Mucosa of stomach (tissue), 1 donor: ENCODE results near the gene HMGCS2.

Experiments
- H3K27me3 ChIP-seq: one replicate; pipeline ENCODE4 v1.7.0; 2013; ENCODE audit warnings: mild to moderate bottlenecking, low read length; ENCODE audit not compliant: control insufficient read depth, insufficient read depth
- H3K36me3 ChIP-seq: one replicate; pipeline ENCODE4 v1.7.0; 2013; ENCODE audit warnings: low read length; ENCODE audit not compliant: control insufficient read depth, insufficient read depth
- H3K4me1 ChIP-seq: one replicate; pipeline ENCODE4 v1.7.0; 2013; ENCODE audit warnings: mild to moderate bottlenecking, low read length; ENCODE audit not compliant: control insufficient read depth, insufficient read depth
- H3K4me3 ChIP-seq: one replicate; pipeline ENCODE4 v1.7.0; 2013; ENCODE audit warnings: low read length
- H3K9ac ChIP-seq: one replicate; pipeline ENCODE4 v1.7.0; 2013; ENCODE audit warnings: mild to moderate bottlenecking, low read length, moderate library complexity
- H3K9me3 ChIP-seq: one replicate; pipeline ENCODE4 v1.7.0; 2013; ENCODE audit warnings: mild to moderate bottlenecking, low read length, moderate library complexity; ENCODE audit not compliant: control insufficient read depth
- donor health status: Pancreatic carcinoma.

The HMGCS2 gene

GRCh38 chr1:119768778-119769177, at the start of gene HMGCS2:
TSS of gene HMGCS2 (minus strand) at chr1:119768905. CDS start at chr1:119768844, 61 bp downstream.
- no peaks in the 10 kb centered on the region for H3K27me3 ChIP-seq
- H3K9ac ChIP-seq: no peak within 1 kb of the TSS
- H3K9me3 ChIP-seq: no peaks in the 10 kb centered on the region
- peak within 1 kb of the TSS; percentile 38 for H3K4me3 ChIP-seq
- peaks cover 64% of the 10 kb centered on the region for H3K4me1 ChIP-seq
- H3K36me3 ChIP-seq: no peaks in the 10 kb centered on the region

DNA sequence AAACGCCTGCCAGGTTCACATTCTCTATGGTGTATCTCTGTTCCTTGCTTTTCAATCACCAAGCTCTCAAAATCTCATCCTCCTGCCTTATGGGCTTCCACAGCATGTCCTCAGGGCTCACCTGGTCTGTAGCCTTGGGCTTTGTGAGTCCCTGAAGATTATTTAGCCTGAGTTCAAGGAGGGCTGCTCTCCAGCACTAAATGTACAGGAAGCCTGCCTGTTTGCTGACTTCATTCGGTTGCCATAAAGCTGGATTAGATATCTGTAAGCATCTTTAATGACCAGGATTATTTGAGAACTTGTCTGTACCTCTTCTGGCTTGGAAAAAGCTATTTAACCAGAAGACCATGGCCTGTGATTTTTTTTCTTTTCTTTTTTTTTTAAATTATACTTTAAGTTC, 49.5 kb upstream of the HMGCS2 start:
- H3K9me3 ChIP-seq: no peaks in the 10 kb centered on the region
- no peaks in the 10 kb centered on the region for H3K36me3 ChIP-seq

GRCh38 chr1:119816407-119816806, 47.7 kb upstream of the HMGCS2 start:
- H3K9me3 ChIP-seq: no peaks in the 10 kb centered on the region

More for the DNA sequence above, 49.5 kb upstream of the HMGCS2 start:
- Histone ChIP-seq H3K9ac (no peak overlapping the region), H3K4me3 (no peak overlapping the region), H3K27me3 (peaks cover 6% of the 10 kb centered on the region), H3K4me1 (peaks cover 23% of the 10 kb centered on the region)

DNA sequence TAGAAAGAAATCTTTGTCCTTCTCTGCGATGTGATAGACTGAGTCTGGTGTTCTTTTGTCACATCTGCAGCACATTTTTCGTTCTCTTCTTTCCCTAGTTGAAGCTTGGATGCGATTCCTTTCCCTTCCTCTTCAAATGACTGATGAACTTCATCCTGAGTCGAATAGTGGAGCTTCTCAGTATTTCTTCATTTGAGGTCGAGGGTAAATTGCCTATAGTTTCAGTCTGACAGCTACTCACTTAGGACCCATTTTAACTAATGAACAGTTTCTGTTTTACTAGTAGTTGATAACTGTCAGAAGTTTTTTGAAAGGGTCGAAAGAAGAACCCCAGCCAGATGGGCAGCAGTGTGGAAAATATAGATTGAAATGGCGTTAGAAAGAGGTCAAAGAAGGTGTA, 47.2 kb upstream of the HMGCS2 start:
- Histone ChIP-seq H3K9me3 (no peaks in the 10 kb centered on the region), H3K4me3 (no peak overlapping the region), H3K4me1 (peaks cover 36% of the 10 kb centered on the region), H3K36me3 (no peaks in the 10 kb centered on the region), H3K27me3 (no peaks in the 10 kb centered on the region), H3K9ac (no peak overlapping the region)

More at GRCh38 chr1:119816407-119816806, 47.7 kb upstream of the HMGCS2 start:
- Histone ChIP-seq H3K36me3 (no peaks in the 10 kb centered on the region), H3K4me1 (peaks cover 33% of the 10 kb centered on the region), H3K27me3 (no peaks in the 10 kb centered on the region), H3K9ac (no peak overlapping the region), H3K4me3 (no peak overlapping the region)

GRCh38 chr1:119815361-119815760, 46.7 kb upstream of the HMGCS2 start:
- H3K36me3 ChIP-seq: no peaks in the 10 kb centered on the region
- no peaks in the 10 kb centered on the region for H3K9me3 ChIP-seq
- H3K27me3 ChIP-seq: no peaks in the 10 kb centered on the region
- peaks cover 40% of the 10 kb centered on the region for H3K4me1 ChIP-seq
- H3K4me3 ChIP-seq: no peak overlapping the region
- H3K9ac ChIP-seq: no peak overlapping the region

GRCh38 chr1:119814288-119814687, 45.6 kb upstream of the HMGCS2 start:
- H3K9ac ChIP-seq: no peak overlapping the region
- H3K9me3 ChIP-seq: no peaks in the 10 kb centered on the region
- no peaks in the 10 kb centered on the region for H3K36me3 ChIP-seq
- H3K4me1 ChIP-seq: peaks cover 41% of the 10 kb centered on the region
- no peak overlapping the region for H3K4me3 ChIP-seq
- H3K27me3 ChIP-seq: no peaks in the 10 kb centered on the region

- Histone ChIP-seq H3K9me3 (no peaks in the 10 kb centered on the region), H3K36me3 (no peaks in the 10 kb centered on the region), H3K4me1 (peaks cover 49% of the 10 kb centered on the region), H3K27me3 (no peaks in the 10 kb centered on the region), H3K9ac (no peak overlapping the region), H3K4me3 (no peak overlapping the region)
Observed at GRCh38 chr1:119811985-119812557, 43.4 kb upstream of the HMGCS2 start.

- Histone ChIP-seq H3K9me3 (no peaks in the 10 kb centered on the region), H3K36me3 (no peaks in the 10 kb centered on the region), H3K4me3 (no peak within 1 kb of the TSS), H3K4me1 (peaks cover 44% of the 10 kb centered on the region), H3K9ac (no peak within 1 kb of the TSS), H3K27me3 (no peaks in the 10 kb centered on the region)
Observed at GRCh38 chr1:119811387-119811786, 42.7 kb upstream of the HMGCS2 start, which contains the start of gene REG4. TSS of gene REG4 (minus strand) at chr1:119811460. CDS start at chr1:119808769, 2,691 bp downstream.

DNA sequence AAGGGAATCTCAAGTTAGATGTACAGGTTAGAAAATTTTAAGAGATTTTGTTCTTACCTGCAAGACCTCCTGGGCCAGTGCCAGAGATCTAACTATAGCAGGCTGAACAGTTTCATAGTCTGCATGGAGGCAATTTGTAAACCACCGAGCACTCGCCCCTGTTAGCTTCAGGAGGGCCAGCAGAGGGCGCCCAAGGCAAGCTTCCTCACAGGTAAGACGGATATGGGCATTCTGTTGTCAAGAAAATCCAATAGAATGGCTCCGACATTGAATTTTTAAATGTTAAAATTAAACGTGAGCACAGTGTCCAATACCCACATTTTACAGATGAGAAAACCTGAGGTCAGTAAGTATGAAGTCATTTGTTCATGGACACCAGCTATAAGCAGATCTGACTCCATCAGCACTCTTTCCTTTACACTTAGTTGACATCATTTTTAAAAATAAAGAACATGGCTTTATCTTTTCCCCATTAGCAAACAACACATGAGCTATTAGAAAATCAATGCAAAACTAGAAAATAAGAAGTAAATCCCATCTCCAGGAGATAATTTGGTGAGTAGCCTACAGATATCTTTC, 40.4 kb upstream of the HMGCS2 start:
- Histone ChIP-seq H3K9ac (no peak overlapping the region), H3K9me3 (no peaks in the 10 kb centered on the region), H3K4me3 (no peak overlapping the region), H3K27me3 (no peaks in the 10 kb centered on the region), H3K4me1 (peaks cover 26% of the 10 kb centered on the region), H3K36me3 (no peaks in the 10 kb centered on the region)

DNA sequence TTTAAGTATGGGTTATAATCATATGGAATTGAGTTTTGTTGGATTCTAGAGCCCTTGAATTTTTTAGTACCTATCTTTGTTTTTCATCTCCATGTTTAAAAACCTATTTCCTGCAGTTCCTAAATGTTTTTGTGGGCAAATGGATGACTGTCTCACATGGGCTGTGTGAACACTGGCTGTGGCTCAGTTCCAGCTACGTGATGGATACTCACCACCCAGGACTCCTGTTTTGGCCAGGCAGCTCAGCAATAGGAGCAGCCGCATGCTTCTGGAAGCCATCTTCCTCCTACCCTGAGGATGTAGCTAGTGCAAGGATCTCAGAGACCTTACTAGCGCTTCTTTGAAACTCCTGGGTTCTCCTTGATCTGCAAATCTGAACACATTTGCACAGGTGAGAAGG, 39.8 kb upstream of the HMGCS2 start:
- Histone ChIP-seq H3K9ac (no peak overlapping the region), H3K27me3 (no peaks in the 10 kb centered on the region), H3K4me1 (peaks cover 26% of the 10 kb centered on the region), H3K9me3 (no peaks in the 10 kb centered on the region), H3K36me3 (no peaks in the 10 kb centered on the region), H3K4me3 (no peak overlapping the region)

- no peaks in the 10 kb centered on the region for H3K9me3 ChIP-seq
- H3K9ac ChIP-seq: no peak overlapping the region
- no peaks in the 10 kb centered on the region for H3K36me3 ChIP-seq
- H3K4me3 ChIP-seq: no peak overlapping the region
- H3K27me3 ChIP-seq: no peaks in the 10 kb centered on the region
- H3K4me1 ChIP-seq: peaks cover 16% of the 10 kb centered on the region
Observed at GRCh38 chr1:119806489-119806888, 37.8 kb upstream of the HMGCS2 start.

DNA sequence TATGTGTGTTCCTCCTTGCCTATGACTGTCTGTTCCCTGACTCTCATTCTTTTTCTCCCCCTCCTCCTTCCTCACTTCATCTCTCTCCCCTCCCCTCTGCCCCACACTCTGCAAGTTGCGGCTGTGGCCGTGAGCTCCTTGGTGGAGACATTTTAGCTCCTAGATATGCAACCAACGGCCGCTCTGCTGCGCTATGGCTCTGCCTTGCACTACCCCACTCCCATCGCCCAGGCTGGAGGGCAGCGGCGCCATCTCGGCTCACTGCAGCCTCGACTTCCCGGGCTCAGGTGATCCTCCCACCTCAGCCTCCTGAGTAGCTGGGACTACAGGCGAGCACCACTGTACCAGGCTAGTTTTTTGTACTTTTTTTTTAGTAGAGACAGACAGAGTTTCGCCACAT, 37.0 kb upstream of the HMGCS2 start:
- Histone ChIP-seq H3K4me1 (peaks cover 11% of the 10 kb centered on the region), H3K36me3 (no peaks in the 10 kb centered on the region), H3K27me3 (no peaks in the 10 kb centered on the region), H3K9ac (no peak overlapping the region), H3K9me3 (no peaks in the 10 kb centered on the region), H3K4me3 (no peak overlapping the region)
